A549 (cell line): Measurements from ENCODE around the gene CES4A. TPM values are rescaled to one million over a fixed set of nuclear protein-coding genes. Genes with fewer than 3 reads are reported as not detected.

Experiments
- ATAC-seq, 2 experiments: fragments of 200-7000 bp in 1 of 2; fragments of >200 bp in 1 of 2; cut with Nextera tagmentation in 1 of 2; cut with Tn5 transposase in 1 of 2; 3 replicates each; pipeline versions ENCODE4 v1.8.0 to v1.9.1; 2018 to 2020; ENCODE audit warnings: mild to moderate bottlenecking in 1 of 2, moderate library complexity in 1 of 2
- CTCF ChIA-PET: fragments of 300-600 bp; sonication (Branson Sonifier 250); formaldehyde crosslinking; extraction: SDS; loops from one replicate; lab custom pipeline; 2021; ENCODE audit warnings: antibody characterized with exemption, inconsistent platforms; lab: Yijun Ruan, JAX
- POLR2A ChIA-PET: fragments of 350-600 bp; formaldehyde crosslinking; extraction: SDS; loops from one replicate; lab custom pipeline; 2021; ENCODE audit warnings: antibody characterized with exemption, inconsistent platforms; lab: Yijun Ruan, JAX
- DNase-seq, 2 experiments: peaks; one replicate each; pipeline versions ENCODE4 v3.0.0 to v3.0.0-alpha.2; 2011 to 2016; ENCODE audit warnings: low read depth in 1 of 2, low spot score in 1 of 2
- FAIRE-seq: peaks from 2 replicates; lab custom pipeline; 2011; peaks lifted over from hg19 to GRCh38; lab: Jason Lieb, UNC
- H3K27ac ChIP-seq, 2 experiments: fragments of >200 bp; sonication (Bioruptor Twin); formaldehyde crosslinking; 3 replicates each; pipeline ENCODE4 v1.5.1; 2016 to 2017
- H3K4me1 ChIP-seq: fragments of >200 bp; sonication (Bioruptor Twin); formaldehyde crosslinking; 3 replicates; pipeline ENCODE4 v1.6.1; 2016
- H3K4me2 ChIP-seq: fragments of >200 bp; sonication (Bioruptor Twin); formaldehyde crosslinking; 3 replicates; pipeline ENCODE4 v1.6.1; 2016
- H3K4me3 ChIP-seq: fragments of >200 bp; sonication (Bioruptor Twin); formaldehyde crosslinking; 3 replicates; pipeline ENCODE4 v1.5.1; 2016
- H3K9me3 ChIP-seq: fragments of >200 bp; sonication (Bioruptor Twin); formaldehyde crosslinking; 3 replicates; pipeline ENCODE4 v1.6.1; 2016
- ATOH8 ChIP-seq: fragments of 250-450 bp; sonication (Bioruptor Pico); IDR thresholded peaks from 2 replicates; pipeline ENCODE4 v1.5.0; 2020; ENCODE audit warnings: low read depth, mild to moderate bottlenecking, moderate library complexity
- CBX8 ChIP-seq: fragments of 200-600 bp; sonication (generic); IDR thresholded peaks from 2 replicates; pipeline ENCODE4 v1.6.1; 2016
- CTCF ChIP-seq: fragments of >200 bp; sonication (Bioruptor Twin); formaldehyde crosslinking; IDR thresholded peaks from 3 replicates; pipeline ENCODE4 v1.5.1; 2016
- FOSB ChIP-seq: fragments of 250-450 bp; sonication (Bioruptor Pico); IDR thresholded peaks from 2 replicates; pipeline ENCODE4 v1.5.0; 2020; ENCODE audit warnings: mild to moderate bottlenecking, moderate library complexity
- HDAC2 ChIP-seq: fragments of 200-600 bp; sonication (generic); IDR thresholded peaks from 2 replicates; pipeline ENCODE4 v1.6.1; 2016
- NR3C1 ChIP-seq: fragments of >200 bp; sonication (Bioruptor Twin); formaldehyde crosslinking; IDR thresholded peaks from 3 replicates; pipeline ENCODE4 v1.6.1; 2017
- POLR2AphosphoS2 ChIP-seq: conservative IDR thresholded peaks from 2 replicates; pipeline ENCODE4 v1.6.1; 2012; ENCODE audit warnings: low read length, improper control_type of control experiment, inconsistent platforms
- RAD21 ChIP-seq, 2 experiments: fragments of >200 bp in 1 of 2; sonication (Bioruptor Twin) in 1 of 2; formaldehyde crosslinking in 1 of 2; IDR thresholded peaks in 1 of 2; conservative IDR thresholded peaks in 1 of 2; 2 replicates in 1 of 2; 3 replicates in 1 of 2; pipeline ENCODE4 v1.6.1; 2012 to 2018; ENCODE audit warnings: inconsistent platforms in 1 of 2
- RNF2 ChIP-seq: fragments of 200-600 bp; sonication (generic); IDR thresholded peaks from 2 replicates; pipeline ENCODE4 v1.6.1; 2016; ENCODE audit warnings: low read depth, mild to moderate bottlenecking, antibody characterized with exemption, moderate library complexity, borderline replicate concordance
- TFCP2L1 ChIP-seq: fragments of 250-450 bp; sonication (Bioruptor Pico); IDR thresholded peaks from 2 replicates; pipeline ENCODE4 v1.5.0; 2021; ENCODE audit warnings: mild to moderate bottlenecking
- WGBS: methylation state at CpG from one replicate; pipeline ENCODE4 v1.1.6; 2017; ENCODE audit errors: missing lambda C conversion rate; 5-methylcytosine and 5-hydroxymethylcytosine counted together
- polyA plus RNA-seq, 4 experiments: library from polyadenylated mRNA; depleted of rRNA in 3 of 4; stranded (reverse); fragments of >200 nt; fragmentation: RNase III in 1 of 4; extraction: RNeasy Plus Mini Kit Qiagen cat#74134 plus additional on column Dnase treatment in 1 of 4; gene quantifications; 2 replicates in 3 of 4; 3 replicates in 1 of 4; pipeline ENCODE4 v1.2.3, GENCODE V29; 2011 to 2017

The CES4A gene
- polyA plus RNA-seq, 2 of the 4 experiments (the other 2 are of a cell fraction) = 2.8 to 3.5 TPM

GRCh38 chr16:67015313-67015731 lies 26.9 kb downstream of the CES4A start:
- FAIRE-seq = no peak

GRCh38 chr16:67016143-67016542 lies 27.8 kb downstream of the CES4A start:
- Histone ChIP-seq H3K4me1 (no peaks in the 10 kb centered on the region), H3K27ac (no peak overlapping the region; a peak in 1 of 6 replicates)
- TF ChIP-seq ATOH8 (no peak), CTCF (no peak), TFCP2L1 (CRISPR knock-in tag) (no peak), NR3C1 (no peak), HDAC2 (no peak), FOSB (CRISPR knock-in tag) (no peak)
- TF ChIP-seq, all 56 proteins: peak for 0
- no peak for ATAC-seq
- FAIRE-seq = no peak
- no peaks in the 10 kb centered on the region for H3K9me3 ChIP-seq
- CTCF ChIA-PET = interaction anchor here (0.6 to 9.1 kb wide), 13 partner anchors 8 to 475 kb away, joined by 3 to 94 read pairs (median 4); partner anchors contain the start of gene MATCAP1
- POLR2A ChIA-PET = no interaction called here
- DNase-seq = no peak
- no peak overlapping the region for H3K4me3 ChIP-seq
- H3K4me2 ChIP-seq = no peak overlapping the region

More at GRCh38 chr16:67015313-67015731, 26.9 kb downstream of the CES4A start:
- POLR2A ChIA-PET = no interaction called here
- Histone ChIP-seq H3K4me3 (no peak overlapping the region), H3K4me2 (no peak overlapping the region), H3K27ac (no peak overlapping the region; a peak in 1 of 6 replicates), H3K9me3 (no peaks in the 10 kb centered on the region), H3K4me1 (no peaks in the 10 kb centered on the region)
- WGBS = 86% methylated on average over 9 of the region's 9 CpGs
- CTCF ChIA-PET = interaction anchor here (0.7 to 9.1 kb wide), 7 partner anchors 12 to 140 kb away, joined by 3 to 94 read pairs (median 27); no protein-coding TSS in a partner anchor
- TF ChIP-seq RAD21 (conservative IDR thresholded peaks at IDR 0.05 in 1 of 2, IDR thresholded peaks at IDR 0.05 in 1 of 2) = peak; percentile 38 to 54; a peak in 3 of 5 replicates
- TF ChIP-seq CTCF = peak; percentile 19; the same call in 1 of the 3 replicates
- no peak for TF ChIP-seq RNF2
- TF ChIP-seq, all 56 proteins: peak for 2
- DNase-seq (peak in 1 of 2 experiments; percentile 45), ATAC-seq (no peak)

GRCh38 chr16:67016681-67017420 lies 28.5 kb downstream of the CES4A start:
- FAIRE-seq = no peak
- CTCF ChIA-PET = interaction anchor here (0.6 to 9.1 kb wide), 43 partner anchors 8 to 570 kb away, joined by 3 to 94 read pairs (median 6); partner anchors contain the start of genes B3GNT9, E2F4, FBXL8 and MATCAP1
- H3K4me2 ChIP-seq = no peak overlapping the region

More at GRCh38 chr16:67016681-67017420, 28.5 kb downstream of the CES4A start:
- WGBS = 80% methylated on average over 5 of the region's 5 CpGs
- POLR2A ChIA-PET = interaction anchor here (1.9 kb wide), 1 partner anchor 11 kb away, joined by 6 read pairs; no protein-coding TSS in a partner anchor
- TF ChIP-seq CTCF = no peak
- no peak for TF ChIP-seq POLR2AphosphoS2
- no peak for TF ChIP-seq FOSB (CRISPR knock-in tag)
- TF ChIP-seq CBX8 = no peak
- TF ChIP-seq, all 56 proteins: peak for 0
- Histone ChIP-seq H3K4me3 (no peak overlapping the region), H3K9me3 (no peaks in the 10 kb centered on the region), H3K4me1 (no peaks in the 10 kb centered on the region), H3K27ac (no peak overlapping the region; a peak in 1 of 6 replicates)
- ATAC-seq = no peak
- no peak for DNase-seq
